HG03457 (cell line): ENCODE data around the gene CSH2.

Experiments
- ATAC-seq: cut with Tn5 transposase; IDR thresholded peaks from one replicate; pipeline ENCODE4 v1.9.1; 2021; ENCODE audit warnings: moderate number of reproducible peaks; ENCODE audit not compliant: unreplicated experiment

Gene CSH2

GRCh38 chr17:63835167-63835720 is 38.2 kb downstream of the CSH2 start:
- no peak for ATAC-seq

- no peak for ATAC-seq
Observed at GRCh38 chr17:63834431-63835166, 38.9 kb downstream of the CSH2 start.

GRCh38 chr17:63833741-63834373 is 39.6 kb downstream of the CSH2 start:
- ATAC-seq: no peak

GRCh38 chr17:63833026-63833740 is 40.3 kb downstream of the CSH2 start:
- no peak for ATAC-seq

- no peak for ATAC-seq
Observed at GRCh38 chr17:63832455-63832854, 41.0 kb downstream of the CSH2 start.

GRCh38 chr17:63832014-63832413 is 41.5 kb downstream of the CSH2 start:
- ATAC-seq: no peak

- no peak for ATAC-seq
Observed at GRCh38 chr17:63831505-63831904, 42.0 kb downstream of the CSH2 start.

- no peak for ATAC-seq
Observed at GRCh38 chr17:63830904-63831491, 42.5 kb downstream of the CSH2 start.

GRCh38 chr17:63830278-63830677 is 43.2 kb downstream of the CSH2 start:
- no peak for ATAC-seq

GRCh38 chr17:63828936-63829335 is 44.5 kb downstream of the CSH2 start:
- no peak for ATAC-seq

- no peak for ATAC-seq
Observed at GRCh38 chr17:63827801-63828221, 45.7 kb downstream of the CSH2 start.

- ATAC-seq: peak; percentile 69
Observed at GRCh38 chr17:63827002-63827800, 46.3 kb downstream of the CSH2 start, which contains the start of the genes FTSJ3 and PSMC5. TSS of gene FTSJ3 (minus strand) at chr17:63827663. CDS start at chr17:63826902, 761 bp downstream. TSS of gene PSMC5 (plus strand) at chr17:63827431. CDS start at chr17:63827491, 60 bp downstream.

- no peak for ATAC-seq
Observed at GRCh38 chr17:63826468-63827001, 46.9 kb downstream of the CSH2 start.

- ATAC-seq: no peak
Observed at GRCh38 chr17:63824362-63824761, 49.1 kb downstream of the CSH2 start.

GRCh38 chr17:63823659-63824331 is 49.7 kb downstream of the CSH2 start:
- no peak for ATAC-seq

- ATAC-seq: no peak
Observed at GRCh38 chr17:63822537-63822936, 50.9 kb downstream of the CSH2 start.
